Thyroid gland (tissue), 4 donors: ENCODE results near the gene PFDN6.

ENCODE experiments used
- CTCF ChIP-seq, 6 experiments: fragments of 200-600 bp in 3 of 6; fragments of 450-650 bp in 3 of 6; sonication (generic) in 3 of 6; IDR thresholded peaks; one replicate each; pipeline ENCODE4 v1.5.1; 2016 to 2019; ENCODE audit warnings: antibody characterized with exemption in 6 of 6, mild to moderate bottlenecking in 2 of 6, inconsistent platforms in 1 of 6, moderate library complexity in 1 of 6
- POLR2A ChIP-seq, 2 donors: fragments of 450-650 bp; IDR thresholded peaks; one replicate each; pipeline ENCODE4 v1.6.1; 2017; ENCODE audit warnings: antibody characterized with exemption in 2 of 2, mild to moderate bottlenecking in 2 of 2, moderate library complexity in 1 of 2

- no peak for TF ChIP-seq CTCF (IDR thresholded peaks at IDR 0.05)
- no peak for TF ChIP-seq POLR2A (IDR thresholded peaks at IDR 0.05)
Observed at GRCh38 chr6:33295621-33296369, 6.4 kb downstream of the PFDN6 start.
